K562 (cell line): Measurements from ENCODE around the gene SLC33A1. TPM values are rescaled to one million over a fixed set of nuclear protein-coding genes. Genes with fewer than 3 reads are reported as not detected.

Experiments
- ARNT ChIP-seq, 2 experiments: fragments of 450-650 bp; IDR thresholded peaks; 2 replicates each; pipeline ENCODE4 v1.6.1; 2016; ENCODE audit warnings: mild to moderate bottlenecking in 1 of 2
- ATF7 ChIP-seq: fragments of 450-650 bp; IDR thresholded peaks from 2 replicates; pipeline ENCODE4 v1.7.1; 2014; ENCODE audit warnings: mild to moderate bottlenecking, moderate library complexity
- CC2D1A ChIP-seq: fragments of 450-650 bp; IDR thresholded peaks from 2 replicates; pipeline ENCODE4 v1.6.1; 2017; ENCODE audit warnings: mild to moderate bottlenecking
- CREM ChIP-seq: IDR thresholded peaks from 2 replicates; pipeline ENCODE4 v1.6.1; 2014; ENCODE audit warnings: antibody characterized with exemption, low read depth
- JUN ChIP-seq, 2 experiments: sonication (generic) in 1 of 2; formaldehyde crosslinking in 1 of 2; IDR thresholded peaks; 2 replicates each; pipeline versions ENCODE4 v1.6.1 to v1.8.0; 2012 to 2022; ENCODE audit warnings: borderline replicate concordance in 2 of 2, mild to moderate bottlenecking in 2 of 2, improper control_type of control experiment in 1 of 2, low read depth in 1 of 2, low read length in 1 of 2, missing genetic modification reagents in 1 of 2
- KLF6 ChIP-seq: fragments of 250-450 bp; sonication (Bioruptor Pico); IDR thresholded peaks from 2 replicates; pipeline ENCODE4 v1.4.0; 2020; ENCODE audit warnings: mild to moderate bottlenecking, moderate library complexity, borderline replicate concordance
- MAFK ChIP-seq: IDR thresholded peaks from 2 replicates; pipeline ENCODE4 v1.6.1; 2011; ENCODE audit warnings: low read length, improper control_type of control experiment
- MEF2D ChIP-seq: conservative IDR thresholded peaks from 2 replicates; pipeline ENCODE4 v1.6.1; 2016; ENCODE audit warnings: low read depth, missing genetic modification characterization, missing compliant biosample characterization
- MEIS2 ChIP-seq: fragments of 450-650 bp; IDR thresholded peaks from 2 replicates; pipeline ENCODE4 v1.6.1; 2014; ENCODE audit warnings: mild to moderate bottlenecking; ENCODE audit not compliant: partially characterized antibody
- NELFE ChIP-seq: IDR thresholded peaks from 2 replicates; pipeline ENCODE4 v1.6.1; 2011; ENCODE audit warnings: mild to moderate bottlenecking; ENCODE audit not compliant: insufficient read depth, insufficient read length
- NFRKB ChIP-seq: fragments of 450-650 bp; IDR thresholded peaks from 2 replicates; pipeline ENCODE4 v1.6.1; 2016; ENCODE audit warnings: low read depth
- PHB2 ChIP-seq: fragments of 450-650 bp; IDR thresholded peaks from 2 replicates; pipeline ENCODE4 v1.6.1; 2017; ENCODE audit warnings: low read depth
- PRPF4 ChIP-seq: fragments of 200-400 bp; formaldehyde crosslinking; IDR thresholded peaks from one replicate; pipeline ENCODE4 v1.6.1; 2017; ENCODE audit warnings: low read length, low read depth, mild to moderate bottlenecking; ENCODE audit not compliant: insufficient read depth, poor library complexity, severe bottlenecking
- RB1 ChIP-seq: fragments of 450-650 bp; IDR thresholded peaks from 2 replicates; pipeline ENCODE4 v1.6.1; 2017; ENCODE audit warnings: low read depth, mild to moderate bottlenecking
- SMAD1 ChIP-seq: fragments of 150-350 bp; IDR thresholded peaks from 2 replicates; pipeline ENCODE4 v1.6.1; 2014; ENCODE audit warnings: low read length, low read depth; ENCODE audit not compliant: partially characterized antibody
- SMAD4 ChIP-seq: fragments of 250-450 bp; sonication (Bioruptor Pico); conservative IDR thresholded peaks from 2 replicates; pipeline ENCODE4 v1.8.0; 2021; ENCODE audit warnings: inconsistent platforms, mild to moderate bottlenecking, moderate library complexity
- SMARCA4 ChIP-seq: fragments of 450-650 bp; IDR thresholded peaks from 2 replicates; pipeline ENCODE4 v1.6.1; 2016
- STAT5B ChIP-seq: fragments of 250-450 bp; sonication (Bioruptor Pico); IDR thresholded peaks from 2 replicates; pipeline ENCODE4 v1.8.0; 2021; ENCODE audit warnings: mild to moderate bottlenecking, inconsistent platforms
- TGIF2 ChIP-seq: sonication (generic); formaldehyde crosslinking; IDR thresholded peaks from 2 replicates; pipeline ENCODE4 v1.8.1; 2022; ENCODE audit warnings: mild to moderate bottlenecking, missing genetic modification reagents, moderate library complexity
- THRB ChIP-seq: fragments of 450-650 bp; formaldehyde crosslinking; conservative IDR thresholded peaks from 2 replicates; pipeline ENCODE4 v1.4.0; 2022; ENCODE audit warnings: mild to moderate bottlenecking, missing genetic modification characterization
- ZFP91 ChIP-seq: sonication (generic); formaldehyde crosslinking; IDR thresholded peaks from 2 replicates; pipeline ENCODE4 v1.8.0; 2022; ENCODE audit warnings: mild to moderate bottlenecking, missing genetic modification reagents
- ZNF140 ChIP-seq: fragments of 250-450 bp; sonication (Bioruptor Pico); IDR thresholded peaks from 2 replicates; pipeline ENCODE4 v1.8.0; 2021; ENCODE audit warnings: moderate library complexity, mild to moderate bottlenecking, inconsistent platforms
- ZNF23 ChIP-seq: fragments of 250-450 bp; sonication (Bioruptor Pico); IDR thresholded peaks from 2 replicates; pipeline ENCODE4 v1.4.0; 2020; ENCODE audit warnings: mild to moderate bottlenecking
- polyA plus RNA-seq, 8 experiments: library from polyadenylated mRNA; depleted of rRNA in 4 of 8; stranded (reverse) in 5 of 8; unstranded in 3 of 8; fragments of >200 nt; fragmentation: Nextera tagmentation in 2 of 8; fragmentation: Illumina TruSeq in 1 of 8; extraction: Ambion mirVana in 2 of 8; extraction: Trizol in 1 of 8; gene quantifications; 2 replicates each; pipeline versions ENCODE4 v1.2.1 to v1.2.3, GENCODE V29; 2011 to 2014; ENCODE audit warnings: inconsistent platforms in 1 of 8, missing spikeins in 1 of 8
- total RNA-seq, 7 experiments: library from RNA; depleted of rRNA in 6 of 7; stranded (reverse); fragments of >200 nt in 6 of 7; fragmentation: Illumina TruSeq in 2 of 7; extraction: Trizol in 2 of 7; gene quantifications; 2 replicates each; pipeline versions ENCODE4 v1.2.1 to v1.2.3, GENCODE V29; 2011 to 2021; ENCODE audit warnings: low replicate concordance in 1 of 7
- TF ChIP-seq, protein P1 (sequence below): sonication (generic); formaldehyde crosslinking; IDR thresholded peaks from 2 replicates; pipeline ENCODE4 v1.4.0; 2020; ENCODE audit warnings: mild to moderate bottlenecking, missing genetic modification reagents

Gene SLC33A1
- total and polyA plus RNA-seq, 9 of the 15 experiments (the other 6 are each of a cell fraction or from before 2014, with no cell fraction given), result 6.2 to 26.8 (median 19.6) TPM

DNA sequence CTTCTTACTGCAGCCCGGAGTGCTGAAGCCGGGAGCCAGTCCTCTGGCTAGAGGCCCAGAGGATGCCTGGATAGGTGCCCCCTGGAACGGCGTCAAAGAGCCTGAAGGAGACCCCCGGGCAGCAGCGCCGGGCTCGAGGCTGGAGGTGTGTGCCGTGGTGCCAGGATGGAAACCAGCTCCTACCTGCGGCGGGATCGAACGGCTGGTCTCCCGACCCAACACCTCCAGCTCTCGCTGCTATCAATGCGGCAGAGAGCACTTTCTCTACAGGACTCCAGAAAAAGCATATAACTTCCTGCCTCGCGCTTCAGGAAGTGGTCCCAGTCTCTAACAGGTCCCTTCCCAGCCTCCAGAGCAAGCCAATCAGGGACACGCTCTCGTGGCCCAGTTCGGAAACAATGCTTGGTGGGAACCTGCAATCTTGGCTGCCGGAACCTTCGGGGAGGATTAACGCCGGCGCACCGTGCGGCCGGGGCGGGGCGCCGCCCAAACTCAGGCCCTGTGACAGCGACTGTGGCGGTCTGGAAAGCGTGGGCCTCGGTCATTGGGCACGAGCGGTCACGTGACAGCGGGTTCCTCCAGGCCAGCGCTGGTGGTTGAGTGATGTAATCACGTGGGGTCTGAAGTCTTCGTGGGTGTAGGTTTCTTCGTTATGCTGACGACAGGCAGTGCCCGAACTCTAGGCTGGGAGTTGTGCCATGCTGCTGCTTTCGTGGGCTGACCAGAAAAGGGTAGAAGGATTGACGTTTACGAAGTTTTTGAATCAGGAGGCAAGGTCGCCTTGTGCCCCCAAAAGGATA lies at the start of gene SLC33A1 (continued):
- TF ChIP-seq, protein P1, sequence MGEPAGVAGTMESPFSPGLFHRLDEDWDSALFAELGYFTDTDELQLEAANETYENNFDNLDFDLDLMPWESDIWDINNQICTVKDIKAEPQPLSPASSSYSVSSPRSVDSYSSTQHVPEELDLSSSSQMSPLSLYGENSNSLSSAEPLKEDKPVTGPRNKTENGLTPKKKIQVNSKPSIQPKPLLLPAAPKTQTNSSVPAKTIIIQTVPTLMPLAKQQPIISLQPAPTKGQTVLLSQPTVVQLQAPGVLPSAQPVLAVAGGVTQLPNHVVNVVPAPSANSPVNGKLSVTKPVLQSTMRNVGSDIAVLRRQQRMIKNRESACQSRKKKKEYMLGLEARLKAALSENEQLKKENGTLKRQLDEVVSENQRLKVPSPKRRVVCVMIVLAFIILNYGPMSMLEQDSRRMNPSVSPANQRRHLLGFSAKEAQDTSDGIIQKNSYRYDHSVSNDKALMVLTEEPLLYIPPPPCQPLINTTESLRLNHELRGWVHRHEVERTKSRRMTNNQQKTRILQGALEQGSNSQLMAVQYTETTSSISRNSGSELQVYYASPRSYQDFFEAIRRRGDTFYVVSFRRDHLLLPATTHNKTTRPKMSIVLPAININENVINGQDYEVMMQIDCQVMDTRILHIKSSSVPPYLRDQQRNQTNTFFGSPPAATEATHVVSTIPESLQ (CRISPR knock-in tag), result peak; percentile 85; the same call in 1 of the 2 replicates
- TF ChIP-seq MEF2D (no peak), NELFE (no peak), CREM (peak; percentile 88), TGIF2 (CRISPR knock-in tag) (no peak), MEIS2 (peak; percentile 94), JUN (IDR thresholded peaks at IDR 0.05; ENCODE audit: borderline replicate concordance, low read depth, low read length) (peak; percentile 88), JUN (CRISPR knock-in tag; IDR thresholded peaks at IDR 0.05; ENCODE audit: borderline replicate concordance) (peak; percentile 87; the same call in 1 of the 2 replicates), SMAD1 (peak; percentile 67), PRPF4 (no peak), ARNT (IDR thresholded peaks at IDR 0.05) (peak in 1 of 2 experiments; percentile 91; a peak in 2 of 4 replicates), SMARCA4 (0 out of 2 replicates have a peak, but pooled peaks have one; percentile 42), ZNF140 (no peak), ZFP91 (0 out of 2 replicates have a peak, but pooled peaks have one; percentile 52), RB1 (peak; percentile 93), MAFK (peak; percentile 42; the same call in 1 of the 2 replicates), ATF7 (peak; percentile 97), SMAD4 (CRISPR knock-in tag) (peak; percentile 86), ZNF23 (CRISPR knock-in tag) (no peak), CC2D1A (0 out of 2 replicates have a peak, but pooled peaks have one; percentile 40), NFRKB (peak; percentile 94), PHB2 (no peak), KLF6 (CRISPR knock-in tag) (peak; percentile 95; the same call in 1 of the 2 replicates), STAT5B (no peak), THRB (CRISPR knock-in tag) (no peak)
